Measurements from ENCODE around the gene NTMT1. TPM values are rescaled to one million over a fixed set of nuclear protein-coding genes. Genes with fewer than 3 reads are reported as not detected.

Gene NTMT1
- total and polyA plus RNA-seq, 9 of the 15 experiments (the other 6 are each of a cell fraction or from before 2014, with no cell fraction given) = 42.1 to 116 (median 74.7) TPM

- TF ChIP-seq HLTF (IDR thresholded peaks at IDR 0.05) (no peak), SAP30 (IDR thresholded peaks at IDR 0.05; ENCODE audit: borderline replicate concordance, insufficient read depth, low read depth, low read length, poor library complexity, severe bottlenecking) (no peak), HNRNPH1 (optimal IDR thresholded peaks at IDR 0.05; ENCODE audit: low read depth, low read length) (no peak), ILF3 (IDR thresholded peaks at IDR 0.05; ENCODE audit: borderline replicate concordance) (no peak), STAT5A (IDR thresholded peaks at IDR 0.05; ENCODE audit: borderline replicate concordance, low read length) (no peak), STAT6 (CRISPR knock-in tag; IDR thresholded peaks at IDR 0.05) (no peak), MECOM (CRISPR knock-in tag; IDR thresholded peaks at IDR 0.05) (no peak), ZNF184 (CRISPR knock-in tag; IDR thresholded peaks at IDR 0.05) (no peak), ZNF76 (CRISPR knock-in tag; IDR thresholded peaks at IDR 0.05; ENCODE audit: borderline replicate concordance) (no peak), ETS1 (conservative IDR thresholded peaks at IDR 0.05; ENCODE audit: control insufficient read depth, low read depth, low read length) (no peak), ADNP (tag; IDR thresholded peaks at IDR 0.05) (no peak), USF1 (CRISPR knock-in tag; IDR thresholded peaks at IDR 0.05) (no peak)
Measured at GRCh38 chr9:129624168-129624759, 1.7 kb upstream of the NTMT1 start (continued).

Measured in K562 (cell line).